Cardiac fibroblast (primary cell): ENCODE results near the gene CDAN1.

Experiments used
- DNase-seq, 2 donors: peaks; one replicate each; pipeline versions ENCODE4 v3.0.0 to v3.0.0-alpha.2; 2010; ENCODE audit warnings: low read depth in 2 of 2
- H3K4me3 ChIP-seq, 2 donors: replicated peaks in 1 of 2; 1 replicate in 1 of 2; 2 replicates in 1 of 2; pipeline ENCODE4 v1.5.1; 2011; ENCODE audit warnings: low read depth in 2 of 2, low read length in 2 of 2, mild to moderate bottlenecking in 2 of 2, moderate library complexity in 1 of 2
- TF ChIP-seq, protein P1 (sequence below): IDR thresholded peaks from one replicate; pipeline ENCODE4 v1.5.1; 2011; ENCODE audit warnings: low read depth, mild to moderate bottlenecking, low read length, inconsistent platforms

The CDAN1 gene

DNA sequence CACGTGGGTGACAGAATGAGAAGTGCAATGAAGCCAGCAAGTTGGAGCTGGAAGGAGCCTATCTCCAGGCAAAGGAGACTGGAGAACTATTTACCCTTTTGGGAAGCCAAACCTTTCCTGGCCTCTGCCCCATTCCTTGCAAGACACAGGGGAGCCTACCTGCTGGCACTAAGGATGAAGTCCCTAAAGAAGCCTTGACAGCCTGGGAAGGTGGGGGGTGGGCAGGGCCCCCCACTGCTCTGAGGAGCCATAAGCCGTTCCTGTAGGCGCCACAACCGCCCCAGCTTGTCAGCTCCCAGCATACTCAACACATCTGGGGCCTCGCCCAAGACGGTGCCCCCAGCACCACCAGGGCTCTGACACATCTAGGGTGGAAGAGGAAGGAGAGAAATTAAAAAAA lies 5.5 kb downstream of the CDAN1 start:
- TF ChIP-seq, protein P1, sequence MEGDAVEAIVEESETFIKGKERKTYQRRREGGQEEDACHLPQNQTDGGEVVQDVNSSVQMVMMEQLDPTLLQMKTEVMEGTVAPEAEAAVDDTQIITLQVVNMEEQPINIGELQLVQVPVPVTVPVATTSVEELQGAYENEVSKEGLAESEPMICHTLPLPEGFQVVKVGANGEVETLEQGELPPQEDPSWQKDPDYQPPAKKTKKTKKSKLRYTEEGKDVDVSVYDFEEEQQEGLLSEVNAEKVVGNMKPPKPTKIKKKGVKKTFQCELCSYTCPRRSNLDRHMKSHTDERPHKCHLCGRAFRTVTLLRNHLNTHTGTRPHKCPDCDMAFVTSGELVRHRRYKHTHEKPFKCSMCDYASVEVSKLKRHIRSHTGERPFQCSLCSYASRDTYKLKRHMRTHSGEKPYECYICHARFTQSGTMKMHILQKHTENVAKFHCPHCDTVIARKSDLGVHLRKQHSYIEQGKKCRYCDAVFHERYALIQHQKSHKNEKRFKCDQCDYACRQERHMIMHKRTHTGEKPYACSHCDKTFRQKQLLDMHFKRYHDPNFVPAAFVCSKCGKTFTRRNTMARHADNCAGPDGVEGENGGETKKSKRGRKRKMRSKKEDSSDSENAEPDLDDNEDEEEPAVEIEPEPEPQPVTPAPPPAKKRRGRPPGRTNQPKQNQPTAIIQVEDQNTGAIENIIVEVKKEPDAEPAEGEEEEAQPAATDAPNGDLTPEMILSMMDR = no peak
- DNase-seq = no peak
- no peak overlapping the region for H3K4me3 ChIP-seq

DNA sequence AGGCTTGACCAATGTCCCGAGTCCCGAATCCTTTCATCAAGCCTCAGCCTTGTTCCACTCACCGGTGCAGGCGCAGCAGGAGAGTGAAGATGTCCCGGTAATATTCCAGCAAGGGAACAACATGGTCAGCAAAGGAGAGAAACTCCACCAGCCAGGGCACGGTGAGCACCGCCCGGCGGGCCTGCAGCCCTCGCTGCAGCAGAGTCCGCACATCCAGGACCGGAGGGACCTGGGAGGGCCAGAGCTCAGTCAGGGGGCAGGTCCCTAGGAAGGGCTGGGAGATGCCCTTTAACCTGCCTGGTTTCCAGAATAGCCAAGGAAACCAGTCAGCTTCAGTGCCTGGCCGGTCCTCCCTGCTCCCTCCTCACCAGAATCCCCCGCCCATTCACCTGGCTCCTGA lies 6.4 kb downstream of the CDAN1 start:
- H3K4me3 ChIP-seq = no peak overlapping the region
- TF ChIP-seq, protein P1 = no peak
- DNase-seq = no peak

DNA sequence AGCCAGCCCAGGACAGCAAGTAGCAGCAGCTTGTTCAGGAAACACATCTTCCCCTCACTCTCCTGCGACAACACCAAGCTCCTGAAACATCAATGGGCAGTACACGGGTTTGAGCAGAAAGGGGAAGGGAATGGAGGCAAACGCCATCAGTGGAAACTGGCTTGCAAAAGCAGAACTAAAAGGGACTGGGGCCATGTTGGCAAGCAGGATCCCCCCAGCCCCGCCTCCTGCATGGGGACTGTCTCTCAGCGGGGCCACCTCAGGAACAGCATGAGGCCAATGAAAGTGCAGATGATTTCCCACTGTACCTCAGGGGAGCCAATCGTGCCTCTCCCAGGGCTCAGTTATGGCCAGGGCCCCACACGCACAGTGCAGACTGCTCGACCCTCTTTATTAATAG lies 6.8 kb downstream of the CDAN1 start:
- no peak overlapping the region for H3K4me3 ChIP-seq
- DNase-seq = no peak
- TF ChIP-seq, protein P1 = no peak

DNA sequence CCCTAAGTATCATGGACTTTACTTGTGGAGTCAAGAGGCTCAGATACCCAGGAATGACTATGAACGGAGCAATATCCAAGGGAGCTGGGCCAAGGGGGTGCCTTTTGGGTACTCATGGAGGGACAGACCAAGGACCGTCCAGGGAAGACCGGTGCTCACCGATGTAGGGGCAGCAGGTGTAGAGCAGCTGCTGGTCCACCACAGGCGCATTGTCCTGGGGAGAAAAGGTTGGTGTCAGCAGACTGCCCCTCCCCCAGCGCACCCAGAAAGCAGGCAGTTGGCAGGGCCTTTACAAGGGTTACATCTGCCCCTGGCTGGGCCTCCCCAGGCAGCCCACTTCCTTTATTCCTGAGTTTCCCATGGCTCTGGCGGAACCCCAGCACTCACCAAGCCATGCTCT lies 7.5 kb downstream of the CDAN1 start:
- no peak overlapping the region for H3K4me3 ChIP-seq
- TF ChIP-seq, protein P1 = no peak

DNA sequence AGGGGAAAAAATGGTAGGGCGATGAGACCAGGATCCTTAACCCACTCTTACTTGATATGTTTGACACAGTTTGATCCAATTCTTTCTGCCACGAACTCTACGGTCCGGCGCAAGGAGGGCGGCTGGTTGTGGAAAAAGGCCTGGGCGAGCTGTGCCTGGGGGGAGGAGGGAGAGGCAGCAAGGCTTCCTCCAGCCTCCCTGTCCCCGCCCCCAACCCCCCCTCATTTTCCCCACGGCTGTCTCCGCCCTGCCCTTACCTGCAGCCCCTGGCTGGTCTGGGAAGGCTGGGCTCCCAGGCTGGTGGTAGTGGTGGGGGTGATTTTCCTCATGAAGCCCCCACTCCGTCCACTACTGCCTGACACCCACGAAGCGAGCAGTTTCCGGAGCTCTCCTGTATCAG lies 8.0 kb downstream of the CDAN1 start:
- TF ChIP-seq, protein P1 = no peak
- DNase-seq = no peak
- H3K4me3 ChIP-seq = no peak overlapping the region

More for the DNA sequence above, 7.5 kb downstream of the CDAN1 start:
- no peak for DNase-seq

DNA sequence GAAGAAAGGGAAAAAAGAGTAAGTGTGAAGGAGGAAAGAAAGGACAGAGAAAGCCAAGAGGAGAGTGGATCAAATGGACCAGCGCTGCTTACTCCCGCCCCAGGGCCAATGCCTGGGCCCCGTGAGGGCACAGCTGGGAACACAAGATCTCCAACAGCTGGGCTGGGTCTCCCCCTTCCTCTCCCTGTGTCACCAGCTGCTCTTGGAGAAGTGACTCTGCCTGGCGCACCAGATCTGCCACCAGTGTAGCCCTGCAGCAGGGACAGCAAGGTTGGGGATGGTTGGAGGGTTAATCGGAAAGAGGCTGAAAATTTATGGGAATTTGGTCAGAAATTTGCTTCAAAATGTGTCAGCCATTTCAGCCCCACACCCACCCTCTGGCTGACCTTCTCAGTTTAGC lies 8.4 kb downstream of the CDAN1 start:
- TF ChIP-seq, protein P1 = no peak
- H3K4me3 ChIP-seq = no peak overlapping the region
- no peak for DNase-seq

DNA sequence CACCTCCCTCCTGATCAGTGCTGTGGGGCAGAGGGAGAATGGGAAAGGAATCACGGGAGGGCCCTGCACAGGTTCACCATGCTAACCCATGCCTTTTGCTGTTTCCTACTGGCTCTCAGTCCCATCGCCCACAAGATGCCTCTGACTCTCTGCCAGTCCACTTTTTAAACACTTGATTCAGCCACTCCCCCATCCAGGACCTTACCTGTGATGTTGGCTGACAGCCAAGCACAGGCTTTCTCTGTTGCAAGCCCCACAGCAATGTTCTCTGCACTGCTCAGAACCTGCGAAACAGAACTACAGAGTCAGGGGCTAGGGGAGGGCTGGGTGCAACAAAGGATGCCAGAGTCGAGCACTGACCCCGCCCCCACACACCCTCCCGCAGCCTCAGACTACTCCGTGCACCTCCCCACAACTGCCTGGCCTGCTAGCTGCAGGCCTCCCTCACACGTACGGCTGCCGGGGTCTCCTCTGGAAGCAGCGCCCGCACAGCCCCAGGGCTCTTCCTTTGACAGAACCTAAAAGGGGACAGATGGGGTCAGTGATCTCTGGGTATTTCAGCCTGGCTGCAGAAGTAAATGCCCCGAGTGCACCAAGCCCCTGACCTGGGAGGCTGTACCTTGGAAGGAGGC lies 9.1 kb downstream of the CDAN1 start:
- TF ChIP-seq, protein P1 = no peak
- no peak overlapping the region for H3K4me3 ChIP-seq
- DNase-seq = no peak
